ENCODE measurements around the gene OR1E2.

DNA sequence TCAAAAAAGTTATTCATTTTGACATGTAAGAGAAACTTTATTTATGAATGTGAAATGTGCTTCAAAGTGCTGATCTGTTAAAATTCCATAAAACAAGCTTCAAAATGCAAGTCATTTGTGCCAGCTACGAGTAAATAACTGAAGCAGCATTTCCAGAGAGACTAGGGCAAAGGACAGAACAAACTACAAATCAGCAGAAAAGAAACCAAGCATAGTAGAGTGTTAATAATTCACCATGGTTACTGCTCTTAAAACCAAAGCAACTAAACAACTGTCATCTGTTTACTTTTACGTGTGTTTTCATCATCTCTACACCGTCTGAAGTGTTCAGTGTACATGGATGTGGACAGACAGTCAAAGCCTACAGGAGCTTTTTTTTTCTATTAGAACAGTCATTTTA is 40.6 kb upstream of the OR1E2 start:
- TF ChIP-seq, protein P1, sequence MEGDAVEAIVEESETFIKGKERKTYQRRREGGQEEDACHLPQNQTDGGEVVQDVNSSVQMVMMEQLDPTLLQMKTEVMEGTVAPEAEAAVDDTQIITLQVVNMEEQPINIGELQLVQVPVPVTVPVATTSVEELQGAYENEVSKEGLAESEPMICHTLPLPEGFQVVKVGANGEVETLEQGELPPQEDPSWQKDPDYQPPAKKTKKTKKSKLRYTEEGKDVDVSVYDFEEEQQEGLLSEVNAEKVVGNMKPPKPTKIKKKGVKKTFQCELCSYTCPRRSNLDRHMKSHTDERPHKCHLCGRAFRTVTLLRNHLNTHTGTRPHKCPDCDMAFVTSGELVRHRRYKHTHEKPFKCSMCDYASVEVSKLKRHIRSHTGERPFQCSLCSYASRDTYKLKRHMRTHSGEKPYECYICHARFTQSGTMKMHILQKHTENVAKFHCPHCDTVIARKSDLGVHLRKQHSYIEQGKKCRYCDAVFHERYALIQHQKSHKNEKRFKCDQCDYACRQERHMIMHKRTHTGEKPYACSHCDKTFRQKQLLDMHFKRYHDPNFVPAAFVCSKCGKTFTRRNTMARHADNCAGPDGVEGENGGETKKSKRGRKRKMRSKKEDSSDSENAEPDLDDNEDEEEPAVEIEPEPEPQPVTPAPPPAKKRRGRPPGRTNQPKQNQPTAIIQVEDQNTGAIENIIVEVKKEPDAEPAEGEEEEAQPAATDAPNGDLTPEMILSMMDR (IDR thresholded peaks at IDR 0.05): no peak
- no peak for TF ChIP-seq POLR2AphosphoS5 (IDR thresholded peaks at IDR 0.05)
- TF ChIP-seq EP300 (IDR thresholded peaks at IDR 0.05): no peak
